SU-DHL-6 (cell line): ENCODE measurements around the gene ERCC4.

Experiments used
- CTCF ChIP-seq: fragments of 200-600 bp; sonication (generic); IDR thresholded peaks from one replicate; pipeline ENCODE4 v1.5.1; 2017; ENCODE audit warnings: antibody characterized with exemption, mild to moderate bottlenecking, low read length, moderate library complexity; ENCODE audit not compliant: insufficient read depth, poor library complexity, severe bottlenecking
- EZH2phosphoT487 ChIP-seq: fragments of 200-600 bp; sonication (generic), shearing (Covaris generic); conservative IDR thresholded peaks from 2 replicates; pipeline ENCODE4 v1.6.1; 2018; ENCODE audit warnings: mild to moderate bottlenecking, antibody characterized with exemption, low read length, moderate library complexity, mixed read lengths

GRCh38 chr16:13996778-13997288 is 76.9 kb downstream of the ERCC4 start:
- TF ChIP-seq CTCF: no peak
- no peak for TF ChIP-seq EZH2phosphoT487
